HepG2 (cell line): ENCODE results near the gene XIAP. TPM values are rescaled to one million over a fixed set of nuclear protein-coding genes. Genes with fewer than 3 reads are reported as not detected.

Experiments used
- ASH2L ChIP-seq: fragments of 300-600, 200-600 bp; sonication (generic); IDR thresholded peaks from 2 replicates; pipeline ENCODE4 v1.7.0; 2017; ENCODE audit warnings: low read depth, mild to moderate bottlenecking, moderate library complexity, mixed read lengths, low read length; ENCODE audit not compliant: insufficient read length
- ATM ChIP-seq: fragments of 450-650 bp; IDR thresholded peaks from 2 replicates; pipeline ENCODE4 v1.7.1; 2017; ENCODE audit warnings: mild to moderate bottlenecking, borderline replicate concordance
- FOXA1 ChIP-seq, 2 experiments: fragments of 450-650 bp in 1 of 2; sonication (generic) in 1 of 2; formaldehyde crosslinking in 1 of 2; IDR thresholded peaks; 2 replicates each; pipeline versions ENCODE4 v1.4.0 to v1.6.1; 2016 to 2020; ENCODE audit warnings: missing genetic modification reagents in 1 of 2
- FOXA3 ChIP-seq: IDR thresholded peaks from 2 replicates; pipeline ENCODE4 v1.6.1; 2016; ENCODE audit warnings: missing genetic modification reagents, missing compliant biosample characterization
- GATAD1 ChIP-seq: IDR thresholded peaks from 2 replicates; pipeline ENCODE4 v1.6.1; 2016; ENCODE audit warnings: missing genetic modification reagents, missing compliant biosample characterization
- HNRNPLL ChIP-seq: fragments of 200-400 bp; formaldehyde crosslinking; IDR thresholded peaks from 2 replicates; pipeline ENCODE4 v1.6.1; 2017; ENCODE audit warnings: mild to moderate bottlenecking, low read depth, low read length; ENCODE audit not compliant: poor library complexity, severe bottlenecking
- HOXA7 ChIP-seq: sonication (generic); formaldehyde crosslinking; IDR thresholded peaks from 2 replicates; pipeline ENCODE4 v1.8.1; 2022; ENCODE audit warnings: mild to moderate bottlenecking, missing genetic modification reagents, moderate library complexity
- KDM3A ChIP-seq: IDR thresholded peaks from 2 replicates; pipeline ENCODE4 v1.6.1; 2018; ENCODE audit warnings: low read depth, missing compliant biosample characterization
- PCBP1 ChIP-seq: fragments of 200-400 bp; formaldehyde crosslinking; IDR thresholded peaks from 2 replicates; pipeline ENCODE4 v1.6.1; 2017; ENCODE audit warnings: mild to moderate bottlenecking, low read depth, low read length, borderline replicate concordance
- PHB2 ChIP-seq: fragments of 450-650 bp; IDR thresholded peaks from 2 replicates; pipeline ENCODE4 v1.6.1; 2018; ENCODE audit not compliant: partially characterized antibody
- RARA ChIP-seq: IDR thresholded peaks from 2 replicates; pipeline ENCODE4 v1.6.1; 2016; ENCODE audit warnings: missing genetic modification reagents, missing compliant biosample characterization
- RCOR2 ChIP-seq: IDR thresholded peaks from 2 replicates; pipeline ENCODE4 v1.6.1; 2016; ENCODE audit warnings: missing biosample characterization, missing genetic modification reagents
- REPIN1 ChIP-seq: sonication (generic); formaldehyde crosslinking; IDR thresholded peaks from 2 replicates; pipeline ENCODE4 v1.8.0; 2022; ENCODE audit warnings: missing genetic modification reagents, low read depth, mild to moderate bottlenecking, borderline replicate concordance
- SETDB1 ChIP-seq: sonication (generic); formaldehyde crosslinking; IDR thresholded peaks from 2 replicates; pipeline ENCODE4 v1.5.1; 2020; ENCODE audit warnings: missing genetic modification reagents, mild to moderate bottlenecking, borderline replicate concordance
- SMC3 ChIP-seq: IDR thresholded peaks from 2 replicates; pipeline ENCODE4 v1.6.1; 2011; ENCODE audit warnings: low read length, improper control_type of control experiment
- THAP8 ChIP-seq: sonication (generic); formaldehyde crosslinking; IDR thresholded peaks from 2 replicates; pipeline ENCODE4 v1.5.1; 2020; ENCODE audit warnings: missing genetic modification reagents, mild to moderate bottlenecking, borderline replicate concordance
- ZBTB43 ChIP-seq: sonication (generic); formaldehyde crosslinking; conservative IDR thresholded peaks from 2 replicates; pipeline ENCODE4 v1.4.0; 2020; ENCODE audit warnings: missing genetic modification reagents
- ZFP36L1 ChIP-seq: sonication (generic); formaldehyde crosslinking; IDR thresholded peaks from 2 replicates; pipeline ENCODE4 v1.8.0; 2022; ENCODE audit warnings: mild to moderate bottlenecking, missing genetic modification reagents, moderate library complexity
- ZNF24 ChIP-seq: fragments of 450-650 bp; IDR thresholded peaks from 2 replicates; pipeline ENCODE4 v1.6.1; 2017; ENCODE audit warnings: antibody characterized with exemption, mild to moderate bottlenecking
- ZNF253 ChIP-seq: sonication (generic); formaldehyde crosslinking; IDR thresholded peaks from 2 replicates; pipeline ENCODE4 v1.8.0; 2022; ENCODE audit warnings: mild to moderate bottlenecking, missing genetic modification reagents, borderline replicate concordance
- ZNF503 ChIP-seq: sonication (generic); formaldehyde crosslinking; IDR thresholded peaks from 2 replicates; pipeline ENCODE4 v1.4.0; 2020; ENCODE audit warnings: missing genetic modification reagents
- ZNF574 ChIP-seq: sonication (generic); formaldehyde crosslinking; IDR thresholded peaks from 2 replicates; pipeline ENCODE4 v1.4.0; 2020; ENCODE audit warnings: missing genetic modification reagents
- ZNF740 ChIP-seq: sonication (generic); formaldehyde crosslinking; IDR thresholded peaks from 2 replicates; pipeline ENCODE4 v1.4.0; 2020; ENCODE audit warnings: missing genetic modification reagents
- ZNF775 ChIP-seq: sonication (generic); formaldehyde crosslinking; IDR thresholded peaks from 2 replicates; pipeline ENCODE4 v1.4.0; 2020; ENCODE audit warnings: missing genetic modification reagents, mild to moderate bottlenecking, moderate library complexity, borderline replicate concordance
- ZSCAN31 ChIP-seq: sonication (generic); formaldehyde crosslinking; IDR thresholded peaks from 2 replicates; pipeline ENCODE4 v1.5.0; 2020; ENCODE audit warnings: low read depth, mild to moderate bottlenecking, missing genetic modification reagents
- polyA plus RNA-seq, 8 experiments: library from polyadenylated mRNA; depleted of rRNA in 3 of 8; stranded (reverse) in 7 of 8; unstranded in 1 of 8; fragments of >200 nt; fragmentation: Illumina TruSeq in 4 of 8; extraction: Trizol in 4 of 8; gene quantifications; 2 replicates each; pipeline versions ENCODE4 v1.2.1 to v1.2.3, GENCODE V29; 2011 to 2016; ENCODE audit warnings: low read depth in 4 of 8, missing spikeins in 1 of 8, mixed read lengths in 1 of 8; ENCODE audit not compliant: insufficient read depth in 1 of 8
- total RNA-seq, 5 experiments: library from RNA; depleted of rRNA; stranded (reverse); fragments of >200 nt; fragmentation: Illumina TruSeq; extraction: Trizol; gene quantifications; 2 replicates each; pipeline ENCODE4 v1.2.3, GENCODE V29; 2016; ENCODE audit warnings: low read depth in 1 of 5

The XIAP gene
- total and polyA plus RNA-seq, 2 of the 13 experiments (the other 11 are each of a cell fraction or from before 2014, with no cell fraction given) = 12.9 to 29.5 TPM

- 0 out of 2 replicates have a peak, but pooled peaks have one; percentile 14 for TF ChIP-seq SMC3
- no peak for TF ChIP-seq HNRNPLL
- TF ChIP-seq ZSCAN31 (CRISPR knock-in tag) = no peak
- 0 out of 2 replicates have a peak, but pooled peaks have one; percentile 24 for TF ChIP-seq RCOR2 (CRISPR knock-in tag)
- TF ChIP-seq ZNF574 = no peak
- TF ChIP-seq ASH2L = peak; percentile 42
- TF ChIP-seq THAP8 (CRISPR knock-in tag) = no peak
- no peak for TF ChIP-seq FOXA1 (IDR thresholded peaks at IDR 0.05)
- no peak for TF ChIP-seq FOXA1 (CRISPR knock-in tag; IDR thresholded peaks at IDR 0.05)
- no peak for TF ChIP-seq PCBP1
- peak; percentile 73 for TF ChIP-seq ZNF24
- TF ChIP-seq SETDB1 (CRISPR knock-in tag) = no peak
- no peak for TF ChIP-seq PHB2
- TF ChIP-seq ZNF503 (CRISPR knock-in tag) = no peak; the same call in 1 of the 2 replicates
- TF ChIP-seq ZBTB43 (CRISPR knock-in tag) = peak; percentile 84
- no peak for TF ChIP-seq ZNF740 (CRISPR knock-in tag)
- TF ChIP-seq ZNF775 (CRISPR knock-in tag) = no peak
- no peak for TF ChIP-seq GATAD1 (CRISPR knock-in tag)
- TF ChIP-seq REPIN1 (CRISPR knock-in tag) = no peak
- TF ChIP-seq FOXA3 = peak; percentile 47; the same call in 1 of the 2 replicates
- TF ChIP-seq ATM = no peak
- TF ChIP-seq RARA (CRISPR knock-in tag) = 0 out of 2 replicates have a peak, but pooled peaks have one; percentile 7
- TF ChIP-seq KDM3A (CRISPR knock-in tag) = no peak
- TF ChIP-seq ZFP36L1 = no peak
- no peak for TF ChIP-seq ZNF253 (CRISPR knock-in tag)
- TF ChIP-seq HOXA7 (CRISPR knock-in tag) = no peak
Observed at GRCh38 chrX:123822965-123823364, 36.9 kb upstream of the XIAP start (continued).
